IMR-90 (cell line): Measurements from ENCODE around the gene SCN8A. TPM values are rescaled to one million over a fixed set of nuclear protein-coding genes. Genes with fewer than 3 reads are reported as not detected.

Experiments used
- ATAC-seq: fragments of 200-7000 bp; cut with Tn5 transposase; 2 replicates; pipeline ENCODE4 v1.9.1; 2020; ENCODE audit warnings: low read depth, mild to moderate bottlenecking, moderate library complexity
- BruUV-seq: library from RNA; stranded (reverse); fragments of 400-500 nt; replicated peaks from 2 replicates; lab custom pipeline; 2021; lab: Mats Ljungman, UMichigan
- CTCF ChIA-PET: fragments of 300-600 bp; formaldehyde crosslinking; extraction: SDS; loops from one replicate; lab custom pipeline; 2021; ENCODE audit warnings: antibody characterized with exemption; lab: Yijun Ruan, JAX
- POLR2A ChIA-PET: fragments of 300-600 bp; sonication (Branson Sonifier 250); formaldehyde crosslinking; loops from one replicate; lab custom pipeline; 2022; ENCODE audit warnings: antibody characterized with exemption; ENCODE audit not compliant: unreplicated experiment; lab: Charles Lee
- DNase-seq: peaks from one replicate; pipeline ENCODE4 v3.0.0; 2013
- H2AFZ ChIP-seq: replicated peaks from 2 replicates; pipeline ENCODE3; 2013; ENCODE audit warnings: low read length, mild to moderate bottlenecking; ENCODE audit not compliant: poor library complexity
- H2AK5ac ChIP-seq: 2 replicates; pipeline ENCODE4 v1.6.1; 2013; ENCODE audit warnings: low read depth, low read length, inconsistent platforms
- H2AK9ac ChIP-seq: replicated peaks from 2 replicates; pipeline ENCODE3; 2013; ENCODE audit warnings: mild to moderate bottlenecking, low read depth, low read length, moderate library complexity; ENCODE audit not compliant: poor library complexity
- H2BK120ac ChIP-seq: 2 replicates; pipeline ENCODE4 v1.6.1; 2013; ENCODE audit warnings: low read depth, low read length, inconsistent platforms
- H2BK15ac ChIP-seq: 3 replicates; pipeline ENCODE4 v1.6.1; 2013; ENCODE audit warnings: low read depth, low read length, inconsistent platforms
- H2BK20ac ChIP-seq: 2 replicates; pipeline ENCODE4 v1.6.1; 2013; ENCODE audit warnings: low read depth, mild to moderate bottlenecking, inconsistent platforms, low read length, moderate library complexity
- H2BK5ac ChIP-seq: 2 replicates; pipeline ENCODE4 v1.6.1; 2013; ENCODE audit warnings: mild to moderate bottlenecking, low read depth, low read length, inconsistent platforms; ENCODE audit not compliant: poor library complexity, severe bottlenecking
- H3K14ac ChIP-seq: replicated peaks from 2 replicates; pipeline ENCODE4 v1.6.1; 2013; ENCODE audit warnings: low read depth, low read length, inconsistent platforms
- H3K18ac ChIP-seq: 2 replicates; pipeline ENCODE4 v1.6.1; 2013; ENCODE audit warnings: low read depth, low read length, control low read depth
- H3K23ac ChIP-seq: 2 replicates; pipeline ENCODE4 v1.6.1; 2013; ENCODE audit warnings: low read depth, low read length, inconsistent platforms
- H3K27ac ChIP-seq: 2 replicates; pipeline ENCODE4 v1.5.1; 2013; ENCODE audit warnings: mild to moderate bottlenecking, control low read depth, low read length; ENCODE audit not compliant: insufficient read depth
- H3K27me3 ChIP-seq: 2 replicates; pipeline ENCODE4 v1.6.1; 2013; ENCODE audit warnings: low read length; ENCODE audit not compliant: control insufficient read depth, insufficient read depth
- H3K36me3 ChIP-seq: 2 replicates; pipeline ENCODE4 v1.6.1; 2013; ENCODE audit warnings: low read length, mixed read lengths; ENCODE audit not compliant: control insufficient read depth, insufficient read depth
- H3K4ac ChIP-seq: 2 replicates; pipeline ENCODE4 v1.6.1; 2013; ENCODE audit warnings: low read depth, low read length, inconsistent platforms
- H3K4me1 ChIP-seq: 2 replicates; pipeline ENCODE4 v1.6.1; 2013; ENCODE audit warnings: low read length, mixed read lengths; ENCODE audit not compliant: control insufficient read depth, insufficient read depth
- H3K4me2 ChIP-seq: 2 replicates; pipeline ENCODE4 v1.6.1; 2013; ENCODE audit warnings: low read depth, mild to moderate bottlenecking, control low read depth, low read length, moderate library complexity
- H3K4me3 ChIP-seq: 2 replicates; pipeline ENCODE4 v1.5.1; 2013; ENCODE audit warnings: low read depth, mild to moderate bottlenecking, control low read depth, low read length, moderate library complexity; ENCODE audit not compliant: insufficient read depth
- H3K56ac ChIP-seq: 2 replicates; pipeline ENCODE4 v1.6.1; 2013; ENCODE audit warnings: low read length, inconsistent platforms; ENCODE audit not compliant: insufficient read depth; ENCODE audit errors: extremely low read depth
- H3K79me1 ChIP-seq, 2 experiments: 2 replicates each; pipeline ENCODE4 v1.6.1; 2013; ENCODE audit warnings: low read length in 2 of 2, inconsistent platforms in 1 of 2, low read depth in 1 of 2
- H3K9ac ChIP-seq: 2 replicates; pipeline ENCODE4 v1.6.1; 2013; ENCODE audit warnings: low read depth, low read length, control low read depth
- H3K9me1 ChIP-seq: 2 replicates; pipeline ENCODE4 v1.6.1; 2013; ENCODE audit warnings: low read length, inconsistent platforms; ENCODE audit not compliant: insufficient read depth
- H3K9me3 ChIP-seq: 2 replicates; pipeline ENCODE4 v1.6.1; 2013; ENCODE audit warnings: low read length; ENCODE audit not compliant: control insufficient read depth, insufficient read depth
- H4K20me1 ChIP-seq: 2 replicates; pipeline ENCODE4 v1.6.1; 2013; ENCODE audit warnings: low read length, inconsistent platforms; ENCODE audit not compliant: insufficient read depth
- H4K5ac ChIP-seq: 2 replicates; pipeline ENCODE4 v1.6.1; 2013; ENCODE audit warnings: mild to moderate bottlenecking, low read depth, low read length, control low read depth
- H4K8ac ChIP-seq, 2 experiments: 2 replicates each; pipeline ENCODE4 v1.6.1; 2013; ENCODE audit warnings: low read depth in 2 of 2, low read length in 2 of 2, control low read depth in 1 of 2, inconsistent platforms in 1 of 2
- H4K91ac ChIP-seq: 2 replicates; pipeline ENCODE4 v1.6.1; 2013; ENCODE audit warnings: low read depth, low read length, inconsistent platforms; ENCODE audit not compliant: insufficient read depth
- BHLHE40 ChIP-seq: fragments of 150-350 bp; IDR thresholded peaks from 2 replicates; pipeline ENCODE4 v1.6.1; 2016; ENCODE audit warnings: mild to moderate bottlenecking, low read depth, low read length
- CEBPB ChIP-seq: IDR thresholded peaks from 2 replicates; pipeline ENCODE4 v1.6.1; 2012; ENCODE audit warnings: low read depth, low read length, improper control_type of control experiment
- CHD1 ChIP-seq: IDR thresholded peaks from 2 replicates; pipeline ENCODE4 v1.6.1; 2012; ENCODE audit warnings: low read depth, low read length, improper control_type of control experiment
- ELK1 ChIP-seq: fragments of 150-350 bp; IDR thresholded peaks from 2 replicates; pipeline ENCODE4 v1.6.1; 2016; ENCODE audit warnings: low read depth, mild to moderate bottlenecking, low read length, moderate library complexity, borderline replicate concordance
- FOS ChIP-seq: fragments of 150-350 bp; IDR thresholded peaks from 2 replicates; pipeline ENCODE4 v1.6.1; 2016; ENCODE audit warnings: low read depth, low read length
- MAZ ChIP-seq: IDR thresholded peaks from 2 replicates; pipeline ENCODE4 v1.6.1; 2012; ENCODE audit warnings: low read depth, mild to moderate bottlenecking, low read length, improper control_type of control experiment, moderate library complexity, borderline replicate concordance
- MXI1 ChIP-seq: IDR thresholded peaks from 2 replicates; pipeline ENCODE4 v1.6.1; 2012; ENCODE audit warnings: low read depth, mild to moderate bottlenecking, low read length, moderate library complexity, borderline replicate concordance
- NFE2L2 ChIP-seq: fragments of 150-350 bp; IDR thresholded peaks from 2 replicates; pipeline ENCODE4 v1.6.1; 2016; ENCODE audit warnings: low read depth, mild to moderate bottlenecking, low read length
- RAD21 ChIP-seq: IDR thresholded peaks from 2 replicates; pipeline ENCODE4 v1.6.1; 2012; ENCODE audit warnings: low read length, improper control_type of control experiment
- USF2 ChIP-seq: fragments of 150-350 bp; IDR thresholded peaks from 2 replicates; pipeline ENCODE4 v1.6.1; 2017; ENCODE audit warnings: mild to moderate bottlenecking, antibody characterized with exemption, low read length, low read depth
- WGBS, 2 experiments: methylation state at CpG; one replicate each; pipeline versions ENCODE4 v1.1.5 to v1.1.7; 2013; ENCODE audit warnings: missing lambda C conversion rate in 2 of 2; ENCODE audit not compliant: insufficient read length in 1 of 2; ENCODE audit errors: extremely low coverage in 2 of 2; 5-methylcytosine and 5-hydroxymethylcytosine counted together
- dilution Hi-C: fragments of 300-500 bp; cut with HindIII; formaldehyde crosslinking; loops from one replicate; pipeline ENCODE4 v1.14.3; 2018; ENCODE audit warnings: low sequenced_read_pairs; ENCODE audit not compliant: unreplicated experiment
- in situ Hi-C: fragments of 300-500 bp; cut with MboI; formaldehyde crosslinking; loops from 3 replicates; pipeline ENCODE4 v1.14.3; 2019; ENCODE audit warnings: low sequenced_read_pairs, inconsistent platforms, mixed read lengths
- intact Hi-C: fragments of 100-400 bp; cut with micrococcal nuclease; formaldehyde crosslinking; loops from 2 replicates; pipeline ENCODE4 v1.10.0; 2022
- polyA plus RNA-seq, 3 experiments: library from polyadenylated mRNA; depleted of rRNA; stranded (reverse); fragments of >200 nt; gene quantifications; 2 replicates each; pipeline ENCODE4 v1.2.3, GENCODE V29; 2012; ENCODE audit warnings: low replicate concordance in 1 of 3
- total RNA-seq: library from RNA; depleted of rRNA; stranded (reverse); fragments of >200 nt; gene quantifications from 2 replicates; pipeline ENCODE4 v1.2.3, GENCODE V29; 2012
- TF ChIP-seq, protein P1 (sequence below): conservative IDR thresholded peaks from 2 replicates; pipeline ENCODE4 v1.5.1; 2012; ENCODE audit warnings: mild to moderate bottlenecking, low read depth, low read length, improper control_type of control experiment

Gene SCN8A
- total and polyA plus RNA-seq, 2 of the 4 experiments (the other 2 are of a cell fraction): 6.9 to 19.7 TPM

DNA sequence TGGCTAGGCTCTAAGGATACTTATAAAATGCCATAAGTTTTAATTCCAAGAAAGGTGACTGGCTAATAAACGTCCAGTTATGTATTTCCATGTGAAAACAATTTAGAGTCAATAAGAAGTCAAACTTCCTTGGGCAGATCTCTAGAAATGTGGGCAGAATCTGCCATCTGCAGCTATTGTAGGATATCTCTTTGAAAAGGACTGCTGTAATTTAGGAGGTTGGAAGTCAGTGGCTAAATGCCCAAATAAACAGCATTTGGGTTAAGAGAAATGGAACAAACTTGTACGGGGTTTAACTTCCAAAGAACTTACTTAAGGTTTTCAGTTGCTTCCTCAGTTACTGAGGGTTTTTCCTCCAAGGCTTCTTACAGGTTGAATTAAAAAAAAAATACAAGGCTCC lies 135.9 kb downstream of the SCN8A start:
- no peak overlapping the region for H2BK15ac ChIP-seq

More for the DNA sequence above, 135.9 kb downstream of the SCN8A start:
- H3K9ac ChIP-seq: no peak overlapping the region
- H4K5ac ChIP-seq: no peak overlapping the region
- DNase-seq (no peak), ATAC-seq (no peak)
- no peak overlapping the region for H2AK5ac ChIP-seq
- POLR2A ChIA-PET: no interaction called here
- no peak overlapping the region for H3K4me3 ChIP-seq
- no peak overlapping the region for H2BK120ac ChIP-seq
- H3K18ac ChIP-seq: no peak overlapping the region
- no peak overlapping the region for H3K14ac ChIP-seq
- peaks cover 2% of the 10 kb centered on the region; the same call in 1 of the 2 replicates for H3K36me3 ChIP-seq
- in situ Hi-C loops (no loop called here), intact Hi-C loops (no loop called here), dilution Hi-C loops (no loop called here)
- H3K79me1 ChIP-seq: no peaks in the 10 kb centered on the region
- no peak for TF ChIP-seq MAZ
- no peak for TF ChIP-seq USF2
- TF ChIP-seq FOS: no peak
- TF ChIP-seq MXI1: no peak
- TF ChIP-seq CEBPB: no peak
- TF ChIP-seq CHD1: no peak
- TF ChIP-seq BHLHE40: no peak
- no peak for TF ChIP-seq ELK1
- TF ChIP-seq, protein P1, sequence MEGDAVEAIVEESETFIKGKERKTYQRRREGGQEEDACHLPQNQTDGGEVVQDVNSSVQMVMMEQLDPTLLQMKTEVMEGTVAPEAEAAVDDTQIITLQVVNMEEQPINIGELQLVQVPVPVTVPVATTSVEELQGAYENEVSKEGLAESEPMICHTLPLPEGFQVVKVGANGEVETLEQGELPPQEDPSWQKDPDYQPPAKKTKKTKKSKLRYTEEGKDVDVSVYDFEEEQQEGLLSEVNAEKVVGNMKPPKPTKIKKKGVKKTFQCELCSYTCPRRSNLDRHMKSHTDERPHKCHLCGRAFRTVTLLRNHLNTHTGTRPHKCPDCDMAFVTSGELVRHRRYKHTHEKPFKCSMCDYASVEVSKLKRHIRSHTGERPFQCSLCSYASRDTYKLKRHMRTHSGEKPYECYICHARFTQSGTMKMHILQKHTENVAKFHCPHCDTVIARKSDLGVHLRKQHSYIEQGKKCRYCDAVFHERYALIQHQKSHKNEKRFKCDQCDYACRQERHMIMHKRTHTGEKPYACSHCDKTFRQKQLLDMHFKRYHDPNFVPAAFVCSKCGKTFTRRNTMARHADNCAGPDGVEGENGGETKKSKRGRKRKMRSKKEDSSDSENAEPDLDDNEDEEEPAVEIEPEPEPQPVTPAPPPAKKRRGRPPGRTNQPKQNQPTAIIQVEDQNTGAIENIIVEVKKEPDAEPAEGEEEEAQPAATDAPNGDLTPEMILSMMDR: no peak
- no peak for TF ChIP-seq NFE2L2
- no peak for TF ChIP-seq RAD21
- H3K4me1 ChIP-seq: peaks cover 2% of the 10 kb centered on the region; the same call in 1 of the 2 replicates
- H2AK9ac ChIP-seq: no peak overlapping the region
- H3K23ac ChIP-seq: no peak overlapping the region
- no peak overlapping the region for H2BK20ac ChIP-seq
- H3K9me1 ChIP-seq: no peaks in the 10 kb centered on the region; the same call in 1 of the 2 replicates
- H4K8ac ChIP-seq: no peak overlapping the region
- no peaks in the 10 kb centered on the region for H4K20me1 ChIP-seq
- CTCF ChIA-PET: no interaction called here
- no CpG with 5 or more reads among the region's 2 CpGs for WGBS, 2 experiments
- BruUV-seq: no TSS peak
- H3K9me3 ChIP-seq: no peaks in the 10 kb centered on the region
- H3K4ac ChIP-seq: no peak overlapping the region
- no peak overlapping the region for H3K56ac ChIP-seq
- no peak overlapping the region for H4K91ac ChIP-seq
- H2BK5ac ChIP-seq: no peak overlapping the region
- H3K27ac ChIP-seq: no peak overlapping the region
- no peak overlapping the region for H2AFZ ChIP-seq
- no peak overlapping the region for H3K4me2 ChIP-seq
- H3K27me3 ChIP-seq: no peaks in the 10 kb centered on the region
